ENCODE measurements around the gene KDM2B.

Gene KDM2B

DNA sequence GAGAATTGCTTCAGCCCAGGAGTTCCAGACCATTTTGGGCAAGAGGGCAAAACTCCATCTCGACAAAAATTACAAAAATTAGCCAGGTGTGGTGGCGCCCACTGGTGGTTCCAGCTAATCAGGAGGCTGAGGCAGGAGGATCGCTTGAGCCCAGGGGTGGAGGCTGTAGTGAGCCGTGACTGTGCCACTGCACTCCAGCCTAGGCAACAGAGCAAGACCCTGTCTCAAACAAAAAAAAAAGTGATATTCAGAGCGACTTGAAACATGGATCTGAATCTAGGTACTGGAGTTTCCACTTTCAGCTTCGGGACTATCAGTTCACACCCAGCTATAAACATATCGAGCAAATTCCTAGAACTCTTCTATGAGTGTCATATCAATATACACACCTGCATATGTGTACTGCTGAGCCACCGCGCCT, 197.2 kb downstream of the KDM2B start:
- DNase-seq: no peak

DNA sequence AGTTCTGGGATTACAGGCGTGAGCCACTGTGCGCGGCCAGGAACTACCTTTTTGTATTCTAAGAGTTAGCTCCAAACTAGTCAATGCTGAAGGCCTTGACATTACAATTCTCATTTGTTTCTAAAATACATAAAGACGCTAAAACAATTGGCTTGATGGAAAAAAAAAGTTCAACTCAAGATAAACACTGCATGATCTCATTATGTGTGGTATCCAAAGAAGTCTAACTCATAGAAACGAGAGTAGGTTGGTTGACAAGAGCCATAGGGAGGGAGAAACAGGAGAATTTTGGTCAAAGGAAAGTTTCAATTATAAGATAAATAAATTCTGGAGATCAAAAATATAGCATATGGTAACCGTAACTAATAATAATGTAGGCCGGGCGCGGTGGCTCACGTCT, 200.9 kb downstream of the KDM2B start:
- no peak for DNase-seq

Data from C1 segment of cervical spinal cord (tissue), 14 donors.